GM18951 (cell line): ENCODE data around the gene APBA2.

ENCODE experiments used
- POLR2A ChIP-seq: IDR thresholded peaks from 4 replicates; pipeline ENCODE4 v1.6.1; 2011; ENCODE audit warnings: mild to moderate bottlenecking; ENCODE audit not compliant: insufficient read length, insufficient read depth; ENCODE audit errors: extremely low read depth
- in situ Hi-C: fragments of 300-500 bp; cut with MboI; formaldehyde crosslinking; loops from one replicate; pipeline ENCODE4 v1.12.0; 2022; ENCODE audit warnings: low sequenced_read_pairs, mixed read lengths, inconsistent platforms; ENCODE audit not compliant: unreplicated experiment

Gene APBA2

GRCh38 chr15:28896951-28897350 is 11.2 kb downstream of the APBA2 start:
- in situ Hi-C loops, result no loop called here
- TF ChIP-seq POLR2A, result no peak

GRCh38 chr15:28897861-28898585 is 12.2 kb downstream of the APBA2 start:
- in situ Hi-C loops, result no loop called here
- TF ChIP-seq POLR2A, result no peak

GRCh38 chr15:28899061-28899738 is 13.4 kb downstream of the APBA2 start:
- TF ChIP-seq POLR2A, result no peak
- in situ Hi-C loops, result no loop called here

- in situ Hi-C loops, result no loop called here
- TF ChIP-seq POLR2A, result no peak
Observed at GRCh38 chr15:28900041-28900891, 14.5 kb downstream of the APBA2 start.

GRCh38 chr15:28900892-28901586 is 15.3 kb downstream of the APBA2 start:
- in situ Hi-C loops, result no loop called here
- no peak for TF ChIP-seq POLR2A

- in situ Hi-C loops, result no loop called here
- no peak for TF ChIP-seq POLR2A
Observed at GRCh38 chr15:28901587-28901980, 15.8 kb downstream of the APBA2 start.

- TF ChIP-seq POLR2A, result no peak
- in situ Hi-C loops, result no loop called here
Observed at GRCh38 chr15:28901987-28902745, 16.4 kb downstream of the APBA2 start.

- in situ Hi-C loops, result no loop called here
- TF ChIP-seq POLR2A, result no peak
Observed at GRCh38 chr15:28902856-28903255, 17.1 kb downstream of the APBA2 start.

- in situ Hi-C loops, result no loop called here
- no peak for TF ChIP-seq POLR2A
Observed at GRCh38 chr15:28903555-28903954, 17.8 kb downstream of the APBA2 start.

GRCh38 chr15:28904003-28904402 is 18.2 kb downstream of the APBA2 start:
- in situ Hi-C loops, result no loop called here
- no peak for TF ChIP-seq POLR2A

- TF ChIP-seq POLR2A, result no peak
- in situ Hi-C loops, result no loop called here
Observed at GRCh38 chr15:28904541-28905315, 19.0 kb downstream of the APBA2 start.
